Spleen (tissue), 11 donors: Measurements from ENCODE around the gene DENND2D. TPM values are rescaled to one million over a fixed set of nuclear protein-coding genes. Genes with fewer than 3 reads are reported as not detected.

Experiments
- DNase-seq: peaks from one replicate; pipeline ENCODE4 v3.0.0-alpha.2; 2020
- H3K27ac ChIP-seq, 8 donors: fragments of 200-600 bp; sonication (generic) in 7 of 8; 1 replicate in 4 of 8; 2 replicates in 4 of 8; pipeline versions ENCODE4 v1.5.0 to v1.8.0; 2016 to 2021; ENCODE audit warnings: inconsistent platforms in 4 of 8, mild to moderate bottlenecking in 4 of 8, moderate library complexity in 1 of 8
- H3K27me3 ChIP-seq, 7 donors: fragments of 200-600 bp; sonication (generic) in 6 of 7; replicated peaks in 1 of 7; 1 replicate in 4 of 7; 2 replicates in 3 of 7; pipeline versions ENCODE4 v1.5.0 to v1.8.0; 2016 to 2021; ENCODE audit warnings: inconsistent platforms in 3 of 7, mild to moderate bottlenecking in 1 of 7
- H3K36me3 ChIP-seq, 6 donors: fragments of 200-600 bp; sonication (generic) in 5 of 6; 1 replicate in 4 of 6; 2 replicates in 2 of 6; pipeline versions ENCODE4 v1.5.0 to v1.8.0; 2016 to 2021; ENCODE audit warnings: inconsistent platforms in 2 of 6
- H3K4me1 ChIP-seq, 6 donors: fragments of 200-600 bp; sonication (generic) in 5 of 6; 1 replicate in 3 of 6; 2 replicates in 3 of 6; pipeline versions ENCODE4 v1.5.0 to v1.8.0; 2016 to 2021; ENCODE audit warnings: inconsistent platforms in 3 of 6
- H3K4me3 ChIP-seq, 8 donors: fragments of 200-600 bp; sonication (generic) in 7 of 8; 1 replicate in 4 of 8; 2 replicates in 4 of 8; pipeline versions ENCODE4 v1.5.0 to v1.8.0; 2016 to 2021; ENCODE audit warnings: inconsistent platforms in 4 of 8, mild to moderate bottlenecking in 4 of 8, moderate library complexity in 2 of 8
- H3K9me3 ChIP-seq, 8 donors: fragments of 200-600 bp; sonication (generic) in 7 of 8; 1 replicate in 4 of 8; 2 replicates in 4 of 8; pipeline versions ENCODE4 v1.5.0 to v1.8.0; 2016 to 2021; ENCODE audit warnings: inconsistent platforms in 4 of 8
- POLR2A ChIP-seq, 3 donors: fragments of 450-650 bp; IDR thresholded peaks; one replicate each; pipeline ENCODE4 v1.5.1; 2017; ENCODE audit warnings: antibody characterized with exemption in 3 of 3, mild to moderate bottlenecking in 1 of 3
- POLR2AphosphoS5 ChIP-seq, 3 donors: sonication (generic); formaldehyde crosslinking; IDR thresholded peaks; one replicate each; pipeline ENCODE4 v1.5.1; 2017; ENCODE audit warnings: antibody characterized with exemption in 3 of 3
- WGBS, 5 donors: extraction: QIAGEN DNeasy Blood & Tissue Kit in 3 of 5; methylation state at CpG; one replicate each; pipeline versions ENCODE4 v1.1.5 to v1.1.7; 2013 to 2018; 5-methylcytosine and 5-hydroxymethylcytosine counted together
- intact Hi-C: fragments of 100-400 bp; cut with DNase I; formaldehyde crosslinking; loops from one replicate; pipeline ENCODE4 v1.15.0; 2023; ENCODE audit warnings: low total_unique reads
- polyA plus RNA-seq, 3 donors: library from polyadenylated mRNA; stranded (reverse); fragments of 200-250 nt; gene quantifications; one replicate each; pipeline ENCODE4 v1.2.1, GENCODE V29; 2013
- total RNA-seq, 7 donors: library from RNA; depleted of rRNA in 3 of 7; stranded (reverse); fragments of >200 nt in 3 of 7; fragmentation: NEBNext Ultra II Directional in 4 of 7; extraction: Animal tissue kit (Norgen Biotek cat#: 25700) in 4 of 7; gene quantifications; one replicate each; pipeline versions ENCODE4 v1.1.0 to v1.2.1, GENCODE V29; 2016 to 2021
- TF ChIP-seq, protein P1 (sequence below), 11 experiments: fragments of 200-600 bp in 7 of 11; fragments of 450-650 bp in 4 of 11; sonication (generic) in 4 of 11; IDR thresholded peaks in 8 of 11; conservative IDR thresholded peaks in 3 of 11; 1 replicate in 7 of 11; 2 replicates in 4 of 11; pipeline versions ENCODE4 v1.4.0 to v1.8.0; 2016 to 2021; ENCODE audit warnings: antibody characterized with exemption in 11 of 11, inconsistent platforms in 4 of 11, mild to moderate bottlenecking in 1 of 11
- donor health status: healthy with polysubstance abuse.
- donor health status: DM: no; HTN: no; CAD: no; lungs with moderate emphysema.
- donor health status: DM: no; HTN: no; CAD: no.
- donor health status: Bipolar disorder and iron deficiency.
- donor health status: healthy.
- donor health status: DM: no; HTN: no; CAD: no.
- donor health status: DM: yes; HTN: yes; CAD: no.

Gene DENND2D
- total and polyA plus RNA-seq, 10 donors: 90.3 to 182 (median 149) TPM

DNA sequence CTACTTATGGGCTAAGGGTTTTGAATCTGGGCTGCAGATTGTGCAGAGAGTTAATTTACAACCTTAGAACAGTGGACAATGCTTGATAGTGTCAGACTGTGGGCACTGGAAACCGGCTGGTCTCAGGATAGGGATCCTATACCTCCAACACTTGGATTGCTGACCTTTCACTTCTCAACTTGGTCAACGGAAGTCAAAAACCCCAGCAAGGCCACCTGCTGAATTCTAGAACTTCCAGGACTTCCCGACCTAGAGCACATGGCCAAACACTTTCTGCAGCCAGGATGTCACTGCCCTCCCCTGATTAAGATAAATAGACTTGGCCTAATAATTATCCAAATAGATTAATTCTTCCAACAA is 336 bp upstream of the DENND2D start:
- H3K27me3 ChIP-seq: no peaks in the 10 kb centered on the region
- peak overlapping the region in 7 of 8 donors; percentile 38 to 88 (median 54) for H3K4me3 ChIP-seq
- intact Hi-C loops: no loop called here
- TF ChIP-seq POLR2AphosphoS5 (IDR thresholded peaks at IDR 0.05): no peak
- TF ChIP-seq POLR2A (IDR thresholded peaks at IDR 0.05): no peak
- peaks cover 0 to 45% (median 33%) of the 10 kb centered on the region in 6 donors for H3K36me3 ChIP-seq
- peaks cover 62 to 100% (median 94%) of the 10 kb centered on the region in 6 donors for H3K4me1 ChIP-seq
- no peaks in the 10 kb centered on the region for H3K9me3 ChIP-seq
- peak overlapping the region; percentile 96 to 100 (median 98) for H3K27ac ChIP-seq
- 43 to 66% (median 54%) methylated on average over 3 of the region's 3 CpGs for WGBS, 5 donors
- no peak for DNase-seq

DNA sequence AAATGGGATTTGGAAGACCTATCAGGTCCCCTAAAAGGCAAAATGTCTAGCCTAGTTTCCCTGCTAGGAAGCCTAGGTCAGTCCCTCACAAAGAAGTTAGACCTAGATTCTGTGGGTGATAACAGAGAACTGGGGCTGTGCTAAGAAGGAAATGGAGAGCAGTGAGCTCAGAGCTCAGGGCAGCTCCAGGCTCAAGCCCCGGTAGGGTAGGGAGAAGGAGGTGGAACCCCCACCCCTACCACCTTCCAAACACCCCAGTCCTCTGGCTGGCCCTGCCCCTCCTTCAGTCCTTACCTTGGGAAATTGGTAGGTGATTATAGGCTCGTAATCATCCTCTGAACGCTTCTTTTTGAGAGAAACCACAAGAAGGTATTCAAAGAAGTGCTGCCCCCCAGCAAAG is 1.1 kb downstream of the DENND2D start:
- Histone ChIP-seq H3K27ac (peak overlapping the region; percentile 96 to 100 (median 98)), H3K36me3 (peaks cover 0 to 59% (median 47%) of the 10 kb centered on the region in 6 donors), H3K27me3 (no peaks in the 10 kb centered on the region), H3K9me3 (no peaks in the 10 kb centered on the region), H3K4me1 (peaks cover 67 to 100% (median 94%) of the 10 kb centered on the region in 6 donors), H3K4me3 (peak overlapping the region; percentile 38 to 88 (median 52))
- intact Hi-C loops: loop anchor here (10.0 kb wide), 1 partner anchor 55 kb away; the partner anchor contains the start of genes CEPT1 and DRAM2
- DNase-seq: no peak
- peak in 1 of 3 donors; percentile 16 for TF ChIP-seq POLR2AphosphoS5 (IDR thresholded peaks at IDR 0.05)
- TF ChIP-seq, protein P1, sequence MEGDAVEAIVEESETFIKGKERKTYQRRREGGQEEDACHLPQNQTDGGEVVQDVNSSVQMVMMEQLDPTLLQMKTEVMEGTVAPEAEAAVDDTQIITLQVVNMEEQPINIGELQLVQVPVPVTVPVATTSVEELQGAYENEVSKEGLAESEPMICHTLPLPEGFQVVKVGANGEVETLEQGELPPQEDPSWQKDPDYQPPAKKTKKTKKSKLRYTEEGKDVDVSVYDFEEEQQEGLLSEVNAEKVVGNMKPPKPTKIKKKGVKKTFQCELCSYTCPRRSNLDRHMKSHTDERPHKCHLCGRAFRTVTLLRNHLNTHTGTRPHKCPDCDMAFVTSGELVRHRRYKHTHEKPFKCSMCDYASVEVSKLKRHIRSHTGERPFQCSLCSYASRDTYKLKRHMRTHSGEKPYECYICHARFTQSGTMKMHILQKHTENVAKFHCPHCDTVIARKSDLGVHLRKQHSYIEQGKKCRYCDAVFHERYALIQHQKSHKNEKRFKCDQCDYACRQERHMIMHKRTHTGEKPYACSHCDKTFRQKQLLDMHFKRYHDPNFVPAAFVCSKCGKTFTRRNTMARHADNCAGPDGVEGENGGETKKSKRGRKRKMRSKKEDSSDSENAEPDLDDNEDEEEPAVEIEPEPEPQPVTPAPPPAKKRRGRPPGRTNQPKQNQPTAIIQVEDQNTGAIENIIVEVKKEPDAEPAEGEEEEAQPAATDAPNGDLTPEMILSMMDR (IDR thresholded peaks at IDR 0.05 in 8 of 11, conservative IDR thresholded peaks at IDR 0.05 in 3 of 11): no peak
- TF ChIP-seq POLR2A (IDR thresholded peaks at IDR 0.05): no peak
- WGBS, 5 donors: 49 to 76% (median 69%) methylated on average over 3 of the region's 3 CpGs

DNA sequence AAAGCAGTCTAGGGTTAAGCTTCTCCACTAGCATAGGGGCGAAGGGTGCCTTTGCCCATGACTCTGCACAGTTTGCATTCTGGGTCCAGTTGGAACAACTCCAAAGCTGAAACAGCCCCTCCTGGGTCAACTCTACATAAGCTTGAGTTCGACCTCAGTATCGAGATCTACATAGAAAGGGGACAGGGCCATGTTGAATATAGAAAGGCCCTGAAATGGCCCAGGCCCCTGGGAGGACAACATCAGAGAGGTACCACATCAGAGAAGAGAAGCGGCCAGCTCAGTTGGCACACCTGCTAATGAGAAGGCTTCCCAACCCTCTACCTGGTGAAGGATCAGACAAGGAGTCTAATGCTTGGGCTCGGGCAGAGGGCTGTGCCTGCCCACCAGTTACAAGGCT is 1.6 kb downstream of the DENND2D start:
- Histone ChIP-seq H3K4me3 (peak overlapping the region; percentile 38 to 88 (median 52)), H3K4me1 (peaks cover 72 to 100% (median 97%) of the 10 kb centered on the region in 6 donors), H3K27me3 (no peaks in the 10 kb centered on the region), H3K36me3 (peaks cover 0 to 64% (median 51%) of the 10 kb centered on the region in 6 donors), H3K9me3 (no peaks in the 10 kb centered on the region), H3K27ac (peak overlapping the region; percentile 96 to 100 (median 98))
- no peak for TF ChIP-seq POLR2A (IDR thresholded peaks at IDR 0.05)
- TF ChIP-seq, protein P1 (IDR thresholded peaks at IDR 0.05 in 8 of 11, conservative IDR thresholded peaks at IDR 0.05 in 3 of 11): no peak
- TF ChIP-seq POLR2AphosphoS5 (IDR thresholded peaks at IDR 0.05): no peak
- WGBS, 5 donors: 74 to 86% (median 81%) methylated on average over 5 of the region's 5 CpGs
- intact Hi-C loops: loop anchor here (10.0 kb wide), 1 partner anchor 54 kb away; the partner anchor contains the start of genes CEPT1 and DRAM2
- no peak for DNase-seq

DNA sequence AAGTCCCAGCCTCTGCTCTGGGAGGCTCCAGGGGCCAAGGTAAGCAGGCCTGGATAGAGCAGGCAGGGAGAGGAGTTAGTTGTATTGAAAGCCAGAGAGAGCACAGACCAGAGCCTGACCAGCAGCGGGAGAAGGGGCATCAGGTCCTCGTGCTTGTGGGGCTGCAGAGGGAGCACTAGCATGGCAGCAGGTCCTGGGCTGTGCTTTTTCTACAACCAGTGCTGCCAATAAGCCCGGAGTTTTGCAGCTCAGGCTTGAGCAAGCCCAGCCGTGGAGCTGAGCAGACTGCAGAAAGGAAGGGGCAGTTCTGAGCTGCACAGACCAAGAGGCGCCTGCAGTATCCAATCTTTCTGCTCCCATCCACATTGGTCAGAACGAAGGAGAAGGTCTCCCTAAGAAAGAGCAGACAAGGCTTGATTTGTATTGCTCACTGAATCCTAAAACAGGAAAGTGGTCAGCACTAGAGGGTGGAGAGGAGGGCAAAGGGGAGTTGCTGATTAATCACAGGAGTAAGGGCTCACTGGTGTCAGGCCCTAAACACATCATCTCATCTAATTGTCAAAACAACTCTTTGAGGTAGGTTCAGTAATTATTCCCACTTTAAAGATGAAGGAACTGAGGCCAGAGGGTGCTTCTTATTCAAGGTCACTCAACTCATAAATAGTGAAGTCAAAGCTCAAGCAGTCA is 2.7 kb downstream of the DENND2D start:
- Histone ChIP-seq H3K9me3 (no peaks in the 10 kb centered on the region), H3K27ac (peak overlapping the region; percentile 96 to 100 (median 98)), H3K4me1 (peaks cover 79 to 100% (median 99%) of the 10 kb centered on the region in 6 donors), H3K27me3 (no peaks in the 10 kb centered on the region), H3K36me3 (peaks cover 0 to 75% (median 52%) of the 10 kb centered on the region in 6 donors), H3K4me3 (peak overlapping the region; percentile 38 to 88 (median 52))
- intact Hi-C loops: loop anchor here (10.0 kb wide), 1 partner anchor 53 kb away; the partner anchor contains the start of genes CEPT1 and DRAM2
- WGBS, 5 donors: 50 to 63% (median 55%) methylated on average over 5 to 6 of the region's 6 CpGs
- TF ChIP-seq, protein P1 (IDR thresholded peaks at IDR 0.05 in 8 of 11, conservative IDR thresholded peaks at IDR 0.05 in 3 of 11): peak in 7 of 11 experiments; percentile 28 to 73 (median 42)
- TF ChIP-seq POLR2AphosphoS5 (IDR thresholded peaks at IDR 0.05) (peak; percentile 26 to 41 (median 34)), POLR2A (IDR thresholded peaks at IDR 0.05) (no peak)
- DNase-seq: peak; percentile 88
